ENCODE results near the gene ACOXL.

DNA sequence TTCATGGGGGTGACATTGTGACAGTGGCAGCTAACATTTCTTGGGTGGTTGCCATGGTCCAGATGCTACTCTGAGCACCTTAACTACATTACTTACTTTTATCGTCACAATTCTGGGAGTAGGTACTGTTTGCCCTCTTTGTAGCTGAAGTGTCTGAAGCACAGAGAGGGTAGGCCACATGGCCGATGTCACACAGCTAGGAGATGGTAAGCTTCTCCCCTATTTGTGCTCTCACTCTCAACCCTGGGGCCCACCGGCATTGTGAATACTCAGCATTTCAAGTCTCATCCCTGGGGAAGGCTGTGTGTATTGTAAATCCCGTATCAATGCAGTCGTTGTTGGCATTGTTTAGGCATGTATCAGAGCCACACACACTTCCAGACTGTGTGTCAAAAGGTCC lies 136.6 kb downstream of the ACOXL start:
- TF ChIP-seq, protein P1, sequence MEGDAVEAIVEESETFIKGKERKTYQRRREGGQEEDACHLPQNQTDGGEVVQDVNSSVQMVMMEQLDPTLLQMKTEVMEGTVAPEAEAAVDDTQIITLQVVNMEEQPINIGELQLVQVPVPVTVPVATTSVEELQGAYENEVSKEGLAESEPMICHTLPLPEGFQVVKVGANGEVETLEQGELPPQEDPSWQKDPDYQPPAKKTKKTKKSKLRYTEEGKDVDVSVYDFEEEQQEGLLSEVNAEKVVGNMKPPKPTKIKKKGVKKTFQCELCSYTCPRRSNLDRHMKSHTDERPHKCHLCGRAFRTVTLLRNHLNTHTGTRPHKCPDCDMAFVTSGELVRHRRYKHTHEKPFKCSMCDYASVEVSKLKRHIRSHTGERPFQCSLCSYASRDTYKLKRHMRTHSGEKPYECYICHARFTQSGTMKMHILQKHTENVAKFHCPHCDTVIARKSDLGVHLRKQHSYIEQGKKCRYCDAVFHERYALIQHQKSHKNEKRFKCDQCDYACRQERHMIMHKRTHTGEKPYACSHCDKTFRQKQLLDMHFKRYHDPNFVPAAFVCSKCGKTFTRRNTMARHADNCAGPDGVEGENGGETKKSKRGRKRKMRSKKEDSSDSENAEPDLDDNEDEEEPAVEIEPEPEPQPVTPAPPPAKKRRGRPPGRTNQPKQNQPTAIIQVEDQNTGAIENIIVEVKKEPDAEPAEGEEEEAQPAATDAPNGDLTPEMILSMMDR (conservative IDR thresholded peaks at IDR 0.05 in 1 of 2, IDR thresholded peaks at IDR 0.05 in 1 of 2; ENCODE audit: extremely low read depth in 1 of 2, insufficient read depth in 1 of 2, low read depth in 1 of 2, low read length in 2 of 2) = no peak
- TF ChIP-seq EZH2 (IDR thresholded peaks at IDR 0.05; ENCODE audit: borderline replicate concordance, low read length) = no peak

Data from mammary epithelial cell (primary cell).